ENCODE results near the gene ARL15.

- TF ChIP-seq RAD21 (IDR thresholded peaks at IDR 0.05; ENCODE audit: low read depth), result no peak
- TF ChIP-seq CEBPB (IDR thresholded peaks at IDR 0.05), result no peak
- no peak for TF ChIP-seq EGR1 (IDR thresholded peaks at IDR 0.05)
- no peak for TF ChIP-seq REST (IDR thresholded peaks at IDR 0.05; ENCODE audit: low read depth)
- TF ChIP-seq TCF12 (IDR thresholded peaks at IDR 0.05; ENCODE audit: low read depth), result no peak
- no peak for TF ChIP-seq MAX (IDR thresholded peaks at IDR 0.05)
- no peak for TF ChIP-seq EP300 (IDR thresholded peaks at IDR 0.05; ENCODE audit: borderline replicate concordance)
- TF ChIP-seq FOXM1 (IDR thresholded peaks at IDR 0.05; ENCODE audit: borderline replicate concordance, low read depth), result no peak
Measured at GRCh38 chr5:53902296-53902907, 408.0 kb downstream of the ARL15 start.

Measured in Ishikawa (cell line).